H54 (cell line): ENCODE results near the gene NNMT.
A peak's percentile ranks its signal among the peaks of the same experiment; 100 is the strongest.

Experiments
- DNase-seq: peaks from one replicate; pipeline ENCODE4 v3.0.0; 2011; ENCODE audit warnings: low spot score, mixed read lengths; ENCODE audit not compliant: insufficient read length
- FAIRE-seq: peaks from 3 replicates; lab custom pipeline; 2011; peaks lifted over from hg19 to GRCh38; lab: Jason Lieb, UNC
- POLR2A ChIP-seq: IDR thresholded peaks from 2 replicates; pipeline ENCODE4 v1.6.1; 2011; ENCODE audit warnings: low read depth, mild to moderate bottlenecking, low read length

NNMT gene

DNA sequence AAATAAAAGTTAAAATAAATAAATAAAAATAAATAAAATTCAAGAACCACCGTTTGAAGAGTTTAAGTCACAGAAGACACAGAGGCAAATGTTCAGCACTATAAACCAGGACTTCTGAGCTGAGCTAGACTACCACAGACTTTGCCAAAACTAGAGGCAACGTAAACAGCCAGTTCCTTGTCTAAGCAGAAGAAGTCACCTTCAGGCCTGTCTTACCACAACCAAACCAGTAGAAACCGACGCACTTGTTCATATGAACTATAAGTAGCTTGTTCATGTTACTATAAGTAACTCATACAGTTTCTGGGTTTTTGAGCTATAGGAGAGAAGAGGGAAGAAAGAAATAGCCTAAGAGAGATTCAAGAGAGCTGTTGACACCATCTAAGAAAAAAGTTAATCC is 48.3 kb downstream of the NNMT start:
- FAIRE-seq: no peak
- no peak for TF ChIP-seq POLR2A
- DNase-seq: no peak

- FAIRE-seq (no peak), DNase-seq (no peak)
- no peak for TF ChIP-seq POLR2A
Measured at GRCh38 chr11:114345575-114346222, 49.5 kb downstream of the NNMT start.

DNA sequence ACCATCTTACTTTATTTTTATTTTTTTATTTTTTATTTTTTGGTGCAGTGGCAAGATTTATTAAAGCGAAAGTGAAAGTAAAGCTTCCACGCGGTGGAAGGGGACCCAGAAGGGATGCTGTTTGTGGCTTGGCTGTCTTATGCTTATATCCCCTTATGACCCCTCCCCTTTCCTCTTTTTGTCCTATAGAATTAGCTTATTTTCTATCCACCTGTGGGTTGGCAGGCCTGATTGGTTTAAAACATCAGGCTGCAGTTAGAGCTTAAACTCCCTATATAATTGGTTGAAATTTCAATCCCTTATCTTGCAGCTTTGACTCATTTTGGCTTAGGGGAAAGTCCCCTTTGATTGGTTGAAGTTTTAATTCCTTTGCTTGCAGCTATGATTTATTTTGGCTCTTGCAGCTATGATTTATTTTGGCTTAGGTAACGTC is 50.5 kb downstream of the NNMT start:
- DNase-seq (no peak), FAIRE-seq (no peak)
- no peak for TF ChIP-seq POLR2A

- DNase-seq (no peak), FAIRE-seq (no peak)
- no peak for TF ChIP-seq POLR2A
Measured at GRCh38 chr11:114348200-114349191, 52.3 kb downstream of the NNMT start.

DNA sequence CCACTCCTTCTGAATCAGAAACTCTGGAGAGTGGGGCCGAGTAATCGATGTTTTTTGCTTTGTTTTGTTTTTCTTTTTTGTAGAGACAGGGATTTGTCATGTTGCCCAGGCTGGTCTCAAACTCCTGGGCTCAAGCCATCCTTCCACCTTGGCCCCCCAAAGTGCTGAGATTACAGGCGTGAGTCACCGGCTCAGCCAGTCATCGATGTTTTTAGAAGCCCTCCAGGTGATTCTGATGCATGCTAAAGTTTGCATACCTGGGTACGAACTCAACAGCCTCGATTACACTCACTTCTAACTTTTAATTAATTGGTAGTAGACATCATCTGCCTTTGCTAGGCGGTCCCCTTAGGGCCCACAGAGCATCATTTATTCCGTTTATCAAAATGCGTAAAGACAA is 53.8 kb downstream of the NNMT start:
- FAIRE-seq (no peak), DNase-seq (no peak)
- TF ChIP-seq POLR2A: no peak

- no peak for TF ChIP-seq POLR2A
- FAIRE-seq (no peak), DNase-seq (no peak)
Measured at GRCh38 chr11:114353443-114353842, 57.2 kb downstream of the NNMT start.

DNA sequence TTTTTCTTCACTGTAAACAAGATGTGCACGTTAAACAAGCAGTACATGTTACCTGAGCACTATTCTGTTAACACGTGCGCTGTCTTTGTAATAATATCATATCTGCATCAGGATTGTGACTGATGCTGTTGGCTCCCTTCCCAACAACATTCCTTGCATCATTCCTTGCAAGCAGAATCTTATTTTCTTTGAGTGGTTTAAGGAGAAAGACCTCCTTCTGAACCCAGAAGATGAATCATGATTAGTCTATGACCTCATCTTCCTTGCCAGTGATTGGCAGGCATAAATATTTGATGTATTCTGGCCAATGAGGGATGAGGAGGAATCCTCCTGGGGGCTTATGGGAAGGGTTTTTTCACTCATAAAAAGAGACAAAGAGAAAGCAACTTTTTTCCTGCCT is 57.9 kb downstream of the NNMT start:
- DNase-seq (peak; percentile 11), FAIRE-seq (peak; percentile 76)
- TF ChIP-seq POLR2A: no peak

- FAIRE-seq (peak; percentile 80), DNase-seq (no peak)
- no peak for TF ChIP-seq POLR2A
Measured at GRCh38 chr11:114358716-114359115, 62.5 kb downstream of the NNMT start.

DNA sequence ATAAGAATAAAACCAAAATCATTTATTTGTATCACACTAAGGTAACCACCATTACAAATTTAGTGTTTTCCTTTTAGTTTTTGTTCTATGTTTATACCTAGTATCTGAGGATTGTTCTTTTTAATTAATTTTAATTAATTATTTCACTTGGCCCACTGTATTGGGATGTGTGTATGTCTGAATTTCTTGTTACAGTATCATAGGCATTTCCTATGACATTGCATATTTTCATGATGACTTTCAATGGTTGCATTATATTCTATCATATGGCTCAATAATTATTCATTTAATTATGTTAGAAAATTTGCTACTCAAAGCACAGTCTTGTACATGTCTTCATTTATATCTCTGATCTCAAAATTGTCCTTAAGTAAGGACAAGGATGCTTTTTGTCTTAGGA is 63.1 kb downstream of the NNMT start:
- TF ChIP-seq POLR2A: no peak
- FAIRE-seq (no peak), DNase-seq (no peak)

DNA sequence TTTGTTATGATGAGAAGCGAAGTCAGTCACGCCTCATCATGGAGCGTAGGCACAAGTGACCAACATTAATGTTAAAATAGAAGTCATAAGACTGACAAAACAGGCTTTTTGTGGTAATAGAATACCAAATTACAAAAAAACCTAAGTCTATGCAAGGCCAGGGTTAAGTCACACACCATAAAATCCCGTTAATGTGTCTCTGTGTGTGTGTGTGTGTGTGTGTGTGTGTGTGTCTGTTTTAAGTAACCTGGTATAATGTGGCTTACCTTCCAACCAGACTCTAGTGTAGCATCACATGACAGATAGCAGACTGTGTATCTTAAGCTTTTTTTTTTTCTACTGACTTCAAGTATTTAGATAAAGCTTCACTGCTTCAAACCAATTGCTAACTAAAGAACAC is 66.1 kb downstream of the NNMT start:
- no peak for FAIRE-seq
- no peak for TF ChIP-seq POLR2A
- no peak for DNase-seq

DNA sequence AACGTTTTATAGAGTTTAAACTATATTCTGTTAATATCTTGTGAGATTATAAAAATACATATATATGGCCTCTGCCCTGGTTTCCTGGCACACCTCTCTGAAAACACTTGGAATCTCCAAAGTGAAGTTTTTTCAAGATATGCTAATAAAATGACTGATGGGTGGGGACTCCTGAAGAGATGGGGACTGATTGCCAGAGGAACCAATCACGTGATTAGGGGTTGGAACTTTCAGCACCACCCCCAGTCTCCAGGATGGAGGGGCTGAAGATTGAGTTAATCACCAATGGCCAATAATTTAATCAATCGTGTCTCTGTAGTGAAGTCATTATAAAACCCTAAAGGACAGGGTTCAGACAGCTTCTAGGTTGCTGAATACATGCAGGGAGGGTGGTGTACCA is 66.8 kb downstream of the NNMT start:
- no peak for TF ChIP-seq POLR2A
- FAIRE-seq: no peak
- DNase-seq: no peak
